GM19099 (cell line): ENCODE data around the gene TAMM41.

Experiments used
- POLR2A ChIP-seq: IDR thresholded peaks from 3 replicates; pipeline ENCODE4 v1.6.1; 2011; ENCODE audit warnings: low read depth; ENCODE audit not compliant: insufficient read length; ENCODE audit errors: extremely low read depth

TAMM41 gene

GRCh38 chr3:11819146-11819689 lies 27.5 kb downstream of the TAMM41 start:
- TF ChIP-seq POLR2A, result no peak

GRCh38 chr3:11818033-11818432 lies 28.7 kb downstream of the TAMM41 start:
- TF ChIP-seq POLR2A, result no peak

GRCh38 chr3:11815111-11815510 lies 31.6 kb downstream of the TAMM41 start:
- TF ChIP-seq POLR2A, result no peak

DNA sequence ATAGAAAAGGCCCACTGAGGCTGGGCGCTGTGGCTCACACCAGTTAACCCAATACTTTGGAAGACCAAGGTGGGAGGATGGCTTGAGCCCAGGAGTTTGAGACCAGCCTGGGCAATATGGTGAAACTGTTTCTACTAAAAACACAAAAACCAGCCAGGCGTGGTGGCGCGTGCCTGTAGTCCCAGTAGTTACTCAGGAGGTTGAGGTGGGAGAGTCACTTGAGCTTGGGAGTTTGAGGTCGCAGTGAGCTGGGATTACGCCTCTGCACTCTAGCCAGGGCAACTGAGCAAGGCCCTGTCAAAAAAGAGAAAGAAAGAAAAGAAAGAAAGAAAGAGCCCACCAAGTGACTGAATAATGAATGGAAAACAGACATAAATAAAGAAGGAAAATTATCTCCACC lies 32.0 kb downstream of the TAMM41 start:
- no peak for TF ChIP-seq POLR2A

- no peak for TF ChIP-seq POLR2A
Measured at GRCh38 chr3:11810276-11810675, 36.4 kb downstream of the TAMM41 start.

DNA sequence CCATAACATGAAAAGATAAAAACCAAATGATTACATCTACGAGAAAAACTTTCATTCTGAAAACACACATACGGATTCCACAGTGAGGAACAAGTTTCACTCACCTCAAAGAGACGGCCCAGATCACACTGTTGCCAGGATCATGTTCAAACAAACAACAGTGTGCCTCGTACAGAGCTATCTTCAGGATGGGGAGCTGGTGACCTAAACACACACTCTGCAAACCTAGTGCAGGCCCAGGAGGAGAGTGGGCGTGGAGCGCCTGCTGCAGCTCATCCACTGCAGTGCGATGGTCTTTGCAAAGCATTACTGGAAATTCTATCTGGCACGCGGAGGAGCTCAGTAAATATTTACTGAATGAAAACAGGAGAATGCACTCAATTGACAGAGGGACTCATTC lies 38.5 kb downstream of the TAMM41 start:
- no peak for TF ChIP-seq POLR2A

GRCh38 chr3:11807686-11808085 lies 39.0 kb downstream of the TAMM41 start:
- TF ChIP-seq POLR2A, result no peak

DNA sequence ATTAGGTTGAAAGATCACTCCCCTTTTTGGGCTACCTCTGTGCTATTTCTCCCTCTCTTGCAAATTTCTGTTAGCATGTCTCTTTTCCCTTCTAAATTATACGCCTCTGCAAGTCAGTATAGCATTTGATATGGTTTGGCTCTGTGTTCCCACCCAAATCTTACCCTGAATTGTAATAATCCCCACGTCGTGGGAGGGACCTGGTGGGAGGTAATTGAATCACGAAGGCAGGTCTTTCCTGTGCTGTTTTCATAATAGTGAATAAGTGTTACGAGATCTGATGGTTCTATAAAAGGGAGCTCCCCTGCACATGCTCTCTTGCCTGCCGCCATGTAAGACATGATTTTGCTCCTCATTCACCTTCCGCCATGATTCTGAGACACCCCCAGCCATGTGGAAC lies 41.0 kb downstream of the TAMM41 start:
- TF ChIP-seq POLR2A, result no peak

DNA sequence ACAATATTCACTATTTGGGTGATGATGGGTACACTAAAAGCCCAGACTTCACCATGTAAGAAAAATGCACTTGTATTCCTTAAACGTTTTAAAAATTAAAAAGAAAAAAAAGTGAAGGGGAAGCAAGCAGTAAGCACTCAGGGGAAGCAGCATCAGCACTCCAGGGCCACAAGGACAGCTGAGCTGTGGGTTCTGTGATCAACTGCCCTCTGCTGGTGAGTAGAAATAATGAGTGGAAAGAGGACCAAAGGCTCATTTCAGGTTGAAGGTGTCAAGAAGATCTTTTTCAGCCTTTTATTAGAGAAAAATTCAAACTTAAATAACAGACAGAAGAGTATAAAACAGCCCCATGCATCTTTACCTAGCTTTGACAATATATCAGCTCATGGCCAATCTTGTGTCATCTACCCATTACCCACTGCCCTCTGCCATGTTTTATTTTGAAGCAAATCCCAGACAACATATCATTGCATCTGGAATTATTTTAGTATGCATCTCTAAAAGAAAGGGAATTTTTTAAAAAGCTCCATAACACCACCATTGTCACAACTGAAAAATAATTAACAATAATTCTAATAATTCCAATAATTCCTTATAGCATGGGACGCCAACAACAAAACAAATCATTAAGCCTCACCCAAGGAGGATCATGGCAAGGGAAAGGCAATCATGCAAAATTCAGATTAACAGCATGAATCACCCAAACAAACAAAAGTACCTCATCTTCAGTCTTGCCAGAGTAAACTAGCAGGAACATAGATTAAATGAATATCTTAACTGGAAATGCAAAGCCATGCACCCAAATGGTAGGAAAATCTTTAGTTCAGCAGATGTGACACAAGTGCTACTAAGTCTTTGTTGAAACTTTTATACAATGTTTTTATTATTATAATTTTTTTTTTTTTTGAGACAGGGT lies 42.5 kb downstream of the TAMM41 start:
- no peak for TF ChIP-seq POLR2A

- no peak for TF ChIP-seq POLR2A
Measured at GRCh38 chr3:11799791-11800190, 46.9 kb downstream of the TAMM41 start.

DNA sequence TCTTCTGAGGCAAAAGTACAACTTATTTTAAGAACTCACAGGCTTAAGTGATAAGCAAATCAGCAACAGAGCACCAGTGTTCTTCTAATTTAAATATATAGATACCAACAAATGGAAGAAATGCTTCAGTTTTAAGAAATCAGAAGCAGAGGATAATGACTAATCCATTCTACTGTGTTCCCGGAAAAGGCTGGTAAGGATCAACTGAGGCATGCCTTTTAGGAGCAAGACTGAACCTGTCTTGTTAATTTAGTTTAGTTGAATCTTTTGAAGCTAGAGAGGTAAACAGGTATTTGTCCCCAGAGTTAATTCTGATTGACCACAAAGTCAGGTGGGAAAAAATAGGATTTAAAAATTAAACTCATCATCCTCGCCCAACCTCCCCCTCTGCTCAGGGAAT lies 51.8 kb downstream of the TAMM41 start:
- TF ChIP-seq POLR2A, result no peak

GRCh38 chr3:11791339-11792200 lies 55.1 kb downstream of the TAMM41 start:
- no peak for TF ChIP-seq POLR2A

DNA sequence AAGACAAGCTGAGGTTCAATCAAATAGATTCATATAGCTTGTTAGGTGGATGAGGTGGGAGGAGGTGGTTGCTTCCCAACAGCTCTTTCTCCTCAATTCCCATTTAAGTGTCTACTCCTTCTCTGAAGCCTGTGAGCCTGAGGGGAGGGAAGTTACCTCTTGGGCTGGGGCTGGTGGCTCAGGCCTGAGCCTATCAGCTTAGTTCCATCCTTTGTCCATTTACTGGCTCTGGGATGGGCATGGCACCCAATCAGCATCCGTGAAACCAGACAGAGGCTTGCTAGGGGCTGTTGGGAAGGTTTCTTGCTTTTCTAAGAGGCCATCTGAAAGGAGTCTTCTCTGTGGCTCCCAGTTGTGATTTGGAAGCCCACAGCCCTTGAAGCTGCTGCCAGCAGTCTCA lies 57.3 kb downstream of the TAMM41 start:
- TF ChIP-seq POLR2A, result no peak

DNA sequence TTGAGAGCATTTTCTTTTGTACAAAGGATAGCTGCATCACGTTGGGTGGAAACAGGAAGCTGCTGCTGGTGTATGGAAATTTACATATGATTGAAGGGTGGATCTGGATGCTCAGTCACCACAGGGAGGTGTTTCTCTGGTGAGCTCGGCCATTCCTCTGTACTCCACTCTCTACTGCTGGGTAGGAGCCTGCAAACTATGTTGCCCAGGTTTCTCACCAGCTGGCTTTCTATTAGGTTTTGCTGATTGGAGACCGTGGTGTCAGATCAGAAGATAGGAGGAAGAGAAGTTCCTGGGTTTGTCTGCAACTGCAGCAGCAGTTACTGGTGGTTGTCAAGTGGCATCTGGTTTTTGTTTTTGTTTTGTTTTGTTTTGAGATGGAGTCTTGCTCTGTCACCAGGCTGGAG lies 61.7 kb downstream of the TAMM41 start:
- no peak for TF ChIP-seq POLR2A

DNA sequence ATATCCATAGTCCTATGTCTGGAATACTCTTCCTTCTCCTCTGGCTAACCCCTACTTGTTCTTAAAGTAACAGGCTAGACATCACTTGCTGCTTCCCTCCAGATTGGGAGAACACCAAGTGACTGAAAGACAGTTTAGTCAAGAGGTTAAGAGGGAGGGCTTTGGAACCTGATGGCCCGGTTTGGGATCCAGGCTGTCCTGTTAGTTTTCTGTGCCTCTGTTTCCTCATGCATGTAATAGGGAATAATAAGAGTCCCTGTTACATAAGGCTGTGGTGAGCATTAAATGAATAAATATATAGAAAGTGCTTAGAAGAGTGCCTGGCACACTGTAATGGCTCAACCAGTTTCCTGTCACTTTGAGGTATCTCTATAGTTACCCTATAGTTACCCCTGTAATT lies 66.3 kb downstream of the TAMM41 start:
- no peak for TF ChIP-seq POLR2A
